Stimulated activated effector memory CD8-positive, alpha-beta T cell treated with anti-CD3 and anti-CD28 coated beads, Interleukin-12 subunit alpha, Interleukin-12 subunit beta, amount 100 ng/mL, for 72 hours (primary cell): Measurements from ENCODE around the gene PRUNE2.
"Not testable (repeated sequence)": the region's sequence is repeated elsewhere in the genome, so short reads cannot be mapped to it uniquely, and the experiment has no call there.

Source experiments
- ATAC-seq: fragments of 150-1000 bp; cut with Tn5 transposase; 2 replicates; pipeline ENCODE4 v1.10.0; 2021
- DNase-seq, 2 donors: peaks; one replicate each; pipeline ENCODE4 v3.0.0; 2021 to 2022; ENCODE audit warnings: low spot score in 2 of 2
- H3K27ac Mint-ChIP-seq: one replicate; pipeline ENCODE4 v1.8.0; 2022; ENCODE audit warnings: mild to moderate bottlenecking, mixed read lengths
- H3K36me3 Mint-ChIP-seq: one replicate; pipeline ENCODE4 v1.8.0; 2022; ENCODE audit warnings: mild to moderate bottlenecking, mixed read lengths
- H3K4me1 Mint-ChIP-seq: one replicate; pipeline ENCODE4 v1.8.0; 2022; ENCODE audit warnings: mixed read lengths
- H3K4me3 Mint-ChIP-seq: one replicate; pipeline ENCODE4 v1.8.0; 2022; ENCODE audit warnings: mild to moderate bottlenecking, mixed read lengths
- H3K9me3 Mint-ChIP-seq: one replicate; pipeline ENCODE4 v1.8.0; 2022; ENCODE audit warnings: mixed read lengths

Gene PRUNE2

GRCh38 chr9:76905791-76906646 lies at the start of gene PRUNE2:
Gene PRUNE2, minus strand, starts transcription at chr9:76906114. Its CDS starts 151 bp downstream, at chr9:76905963.
- ATAC-seq (peak; percentile 54), DNase-seq (no peak)
- Mint-ChIP-seq H3K4me3 (no peak within 1 kb of the TSS), H3K27ac (no peak within 1 kb of the TSS), H3K9me3 (peaks cover 2% of the 10 kb centered on the region), H3K36me3 (no peaks in the 10 kb centered on the region), H3K4me1 (peaks cover 4% of the 10 kb centered on the region)

- H3K9me3 Mint-ChIP-seq, DNase-seq, ATAC-seq, H3K27ac Mint-ChIP-seq, H3K4me1 Mint-ChIP-seq, H3K36me3 Mint-ChIP-seq, H3K4me3 Mint-ChIP-seq: not testable (repeated sequence)
Measured at GRCh38 chr9:76955406-76955805, 49.5 kb upstream of the PRUNE2 start.

- DNase-seq = no peak
- no peaks in the 10 kb centered on the region for H3K4me1 Mint-ChIP-seq
- no peak for ATAC-seq
- H3K36me3 Mint-ChIP-seq = no peaks in the 10 kb centered on the region
- no peak overlapping the region for H3K4me3 Mint-ChIP-seq
- H3K9me3 Mint-ChIP-seq = peaks cover 2% of the 10 kb centered on the region
- H3K27ac Mint-ChIP-seq = no peak overlapping the region
Measured at GRCh38 chr9:76949865-76950264, 44.0 kb upstream of the PRUNE2 start.

GRCh38 chr9:76944011-76944410 lies 38.1 kb upstream of the PRUNE2 start:
- Mint-ChIP-seq H3K4me3 (no peak overlapping the region), H3K27ac (no peak overlapping the region), H3K36me3 (no peaks in the 10 kb centered on the region), H3K9me3 (no peaks in the 10 kb centered on the region), H3K4me1 (no peaks in the 10 kb centered on the region)
- no peak for DNase-seq
- ATAC-seq = no peak

- Mint-ChIP-seq H3K4me1 (no peaks in the 10 kb centered on the region), H3K9me3 (no peaks in the 10 kb centered on the region), H3K4me3 (no peak overlapping the region), H3K36me3 (no peaks in the 10 kb centered on the region), H3K27ac (no peak overlapping the region)
- no peak for DNase-seq
- ATAC-seq = no peak
Measured at GRCh38 chr9:76943054-76943453, 37.1 kb upstream of the PRUNE2 start.

GRCh38 chr9:76932757-76933156 lies 26.8 kb upstream of the PRUNE2 start:
- Mint-ChIP-seq H3K27ac (no peak overlapping the region), H3K9me3 (no peaks in the 10 kb centered on the region), H3K36me3 (no peaks in the 10 kb centered on the region), H3K4me1 (no peaks in the 10 kb centered on the region), H3K4me3 (no peak overlapping the region)
- ATAC-seq = no peak
- no peak for DNase-seq

GRCh38 chr9:76932265-76932664 lies 26.4 kb upstream of the PRUNE2 start:
- ATAC-seq (no peak), DNase-seq (no peak)
- Mint-ChIP-seq H3K36me3 (no peaks in the 10 kb centered on the region), H3K4me1 (no peaks in the 10 kb centered on the region), H3K27ac (no peak overlapping the region), H3K4me3 (no peak overlapping the region), H3K9me3 (no peaks in the 10 kb centered on the region)

- no peaks in the 10 kb centered on the region for H3K9me3 Mint-ChIP-seq
- ATAC-seq (no peak), DNase-seq (no peak)
- H3K4me3 Mint-ChIP-seq = no peak overlapping the region
- no peak overlapping the region for H3K27ac Mint-ChIP-seq
- H3K36me3 Mint-ChIP-seq = no peaks in the 10 kb centered on the region
- H3K4me1 Mint-ChIP-seq = no peaks in the 10 kb centered on the region
Measured at GRCh38 chr9:76927540-76928240, 21.8 kb upstream of the PRUNE2 start.

GRCh38 chr9:76926846-76927245 lies 20.9 kb upstream of the PRUNE2 start:
- no peaks in the 10 kb centered on the region for H3K4me1 Mint-ChIP-seq
- no peaks in the 10 kb centered on the region for H3K9me3 Mint-ChIP-seq
- no peaks in the 10 kb centered on the region for H3K36me3 Mint-ChIP-seq
- no peak overlapping the region for H3K27ac Mint-ChIP-seq
- DNase-seq (no peak), ATAC-seq (no peak)
- no peak overlapping the region for H3K4me3 Mint-ChIP-seq

GRCh38 chr9:76926324-76926741 lies 20.4 kb upstream of the PRUNE2 start:
- no peak for DNase-seq
- H3K9me3 Mint-ChIP-seq = no peaks in the 10 kb centered on the region
- ATAC-seq = no peak
- no peaks in the 10 kb centered on the region for H3K4me1 Mint-ChIP-seq
- H3K27ac Mint-ChIP-seq = no peak overlapping the region
- H3K36me3 Mint-ChIP-seq = no peaks in the 10 kb centered on the region
- no peak overlapping the region for H3K4me3 Mint-ChIP-seq

GRCh38 chr9:76921165-76921564 lies 15.3 kb upstream of the PRUNE2 start:
- no peaks in the 10 kb centered on the region for H3K4me1 Mint-ChIP-seq
- no peak for ATAC-seq
- DNase-seq = no peak
- no peak overlapping the region for H3K27ac Mint-ChIP-seq
- no peaks in the 10 kb centered on the region for H3K36me3 Mint-ChIP-seq
- no peaks in the 10 kb centered on the region for H3K9me3 Mint-ChIP-seq
- H3K4me3 Mint-ChIP-seq = no peak overlapping the region

GRCh38 chr9:76917299-76917698 lies 11.4 kb upstream of the PRUNE2 start:
- no peak overlapping the region for H3K4me3 Mint-ChIP-seq
- no peaks in the 10 kb centered on the region for H3K36me3 Mint-ChIP-seq
- no peaks in the 10 kb centered on the region for H3K9me3 Mint-ChIP-seq
- H3K27ac Mint-ChIP-seq = no peak overlapping the region
- no peak for ATAC-seq
- no peaks in the 10 kb centered on the region for H3K4me1 Mint-ChIP-seq
- no peak for DNase-seq

GRCh38 chr9:76916231-76916630 lies 10.3 kb upstream of the PRUNE2 start:
- H3K27ac Mint-ChIP-seq = no peak overlapping the region
- no peaks in the 10 kb centered on the region for H3K4me1 Mint-ChIP-seq
- no peaks in the 10 kb centered on the region for H3K36me3 Mint-ChIP-seq
- ATAC-seq = no peak
- no peak overlapping the region for H3K4me3 Mint-ChIP-seq
- no peak for DNase-seq
- H3K9me3 Mint-ChIP-seq = no peaks in the 10 kb centered on the region

- no peaks in the 10 kb centered on the region for H3K4me1 Mint-ChIP-seq
- ATAC-seq (no peak), DNase-seq (no peak)
- H3K27ac Mint-ChIP-seq = no peak overlapping the region
- no peaks in the 10 kb centered on the region for H3K36me3 Mint-ChIP-seq
- H3K9me3 Mint-ChIP-seq = no peaks in the 10 kb centered on the region
- H3K4me3 Mint-ChIP-seq = no peak overlapping the region
Measured at GRCh38 chr9:76913467-76913866, 7.6 kb upstream of the PRUNE2 start.

- H3K27ac Mint-ChIP-seq = no peak overlapping the region
- DNase-seq (no peak), ATAC-seq (no peak)
- no peaks in the 10 kb centered on the region for H3K36me3 Mint-ChIP-seq
- H3K9me3 Mint-ChIP-seq = no peaks in the 10 kb centered on the region
- no peak overlapping the region for H3K4me3 Mint-ChIP-seq
- no peaks in the 10 kb centered on the region for H3K4me1 Mint-ChIP-seq
Measured at GRCh38 chr9:76912636-76913275, 6.8 kb upstream of the PRUNE2 start.

- Mint-ChIP-seq H3K27ac (no peak overlapping the region), H3K36me3 (no peaks in the 10 kb centered on the region), H3K4me1 (no peaks in the 10 kb centered on the region), H3K9me3 (no peaks in the 10 kb centered on the region), H3K4me3 (no peak overlapping the region)
- no peak for ATAC-seq
- no peak for DNase-seq
Measured at GRCh38 chr9:76911971-76912370, 6.1 kb upstream of the PRUNE2 start.
